HepG2 (cell line): ENCODE results near the gene COCH. TPM values are rescaled to one million over a fixed set of nuclear protein-coding genes. Genes with fewer than 3 reads are reported as not detected.

ENCODE experiments used
- AFF4 ChIP-seq: sonication (generic); formaldehyde crosslinking; IDR thresholded peaks from 2 replicates; pipeline ENCODE4 v1.4.0; 2020; ENCODE audit warnings: missing genetic modification reagents
- CAMTA2 ChIP-seq: sonication (generic); formaldehyde crosslinking; IDR thresholded peaks from 2 replicates; pipeline ENCODE4 v1.4.0; 2020; ENCODE audit warnings: mild to moderate bottlenecking, missing genetic modification reagents, borderline replicate concordance
- CTCF ChIP-seq: sonication (generic); formaldehyde crosslinking; IDR thresholded peaks from 2 replicates; pipeline ENCODE4 v1.5.0; 2020; ENCODE audit warnings: mild to moderate bottlenecking, missing genetic modification reagents, moderate library complexity
- ETV5 ChIP-seq: IDR thresholded peaks from 2 replicates; pipeline ENCODE4 v1.6.1; 2018; ENCODE audit warnings: missing biosample characterization, missing genetic modification reagents, inconsistent platforms, borderline replicate concordance
- HES4 ChIP-seq: sonication (generic); formaldehyde crosslinking; IDR thresholded peaks from 2 replicates; pipeline ENCODE4 v1.9.0; 2021; ENCODE audit warnings: mild to moderate bottlenecking, missing genetic modification reagents, borderline replicate concordance
- HIC2 ChIP-seq: sonication (generic); formaldehyde crosslinking; IDR thresholded peaks from 2 replicates; pipeline ENCODE4 v1.9.0; 2022; ENCODE audit warnings: low read depth, missing genetic modification reagents
- RAD21 ChIP-seq: fragments of 450-650 bp; formaldehyde crosslinking; IDR thresholded peaks from 2 replicates; pipeline ENCODE4 v1.5.0; 2020; ENCODE audit warnings: mild to moderate bottlenecking
- RARA ChIP-seq: IDR thresholded peaks from 2 replicates; pipeline ENCODE4 v1.6.1; 2016; ENCODE audit warnings: missing genetic modification reagents, missing compliant biosample characterization
- SMARCC2 ChIP-seq: fragments of 450-650 bp; IDR thresholded peaks from 2 replicates; pipeline ENCODE4 v1.6.1; 2017; ENCODE audit warnings: antibody characterized with exemption, mild to moderate bottlenecking
- SOX6 ChIP-seq, 2 experiments: fragments of 450-650 bp in 1 of 2; sonication (generic) in 1 of 2; formaldehyde crosslinking in 1 of 2; IDR thresholded peaks; 2 replicates each; pipeline versions ENCODE4 v1.4.0 to v1.6.1; 2017 to 2020; ENCODE audit warnings: antibody characterized with exemption in 1 of 2, mild to moderate bottlenecking in 1 of 2, missing genetic modification reagents in 1 of 2
- ZNF260 ChIP-seq: sonication (generic); formaldehyde crosslinking; IDR thresholded peaks from 2 replicates; pipeline ENCODE4 v1.4.0; 2020; ENCODE audit warnings: missing genetic modification reagents, low read depth, mild to moderate bottlenecking, borderline replicate concordance
- ZNF441 ChIP-seq: sonication (generic); formaldehyde crosslinking; IDR thresholded peaks from 2 replicates; pipeline ENCODE4 v1.7.0; 2021; ENCODE audit warnings: missing genetic modification reagents, borderline replicate concordance
- ZNF598 ChIP-seq: sonication (generic); formaldehyde crosslinking; IDR thresholded peaks from 2 replicates; pipeline ENCODE4 v1.5.1; 2020; ENCODE audit warnings: mild to moderate bottlenecking, missing genetic modification reagents, borderline replicate concordance
- ZNF629 ChIP-seq: sonication (generic); formaldehyde crosslinking; conservative IDR thresholded peaks from 2 replicates; pipeline ENCODE4 v1.5.0; 2020; ENCODE audit warnings: missing genetic modification reagents
- ZSCAN25 ChIP-seq: sonication (generic); formaldehyde crosslinking; IDR thresholded peaks from 2 replicates; pipeline ENCODE4 v1.8.0; 2022; ENCODE audit warnings: mild to moderate bottlenecking, missing genetic modification reagents
- polyA plus RNA-seq, 8 experiments: library from polyadenylated mRNA; depleted of rRNA in 3 of 8; stranded (reverse) in 7 of 8; unstranded in 1 of 8; fragments of >200 nt; fragmentation: Illumina TruSeq in 4 of 8; extraction: Trizol in 4 of 8; gene quantifications; 2 replicates each; pipeline versions ENCODE4 v1.2.1 to v1.2.3, GENCODE V29; 2011 to 2016; ENCODE audit warnings: low read depth in 4 of 8, missing spikeins in 1 of 8, mixed read lengths in 1 of 8; ENCODE audit not compliant: insufficient read depth in 1 of 8
- total RNA-seq, 5 experiments: library from RNA; depleted of rRNA; stranded (reverse); fragments of >200 nt; fragmentation: Illumina TruSeq; extraction: Trizol; gene quantifications; 2 replicates each; pipeline ENCODE4 v1.2.3, GENCODE V29; 2016; ENCODE audit warnings: low read depth in 1 of 5

Gene COCH
- total and polyA plus RNA-seq, 2 of the 13 experiments (the other 11 are each of a cell fraction or from before 2014, with no cell fraction given) = 78.2 to 79.3 TPM

- TF ChIP-seq RAD21 (CRISPR knock-in tag) (peak; percentile 30; the same call in 1 of the 2 replicates), SMARCC2 (no peak), ETV5 (CRISPR knock-in tag) (no peak), HES4 (no peak), ZNF441 (CRISPR knock-in tag) (no peak), CAMTA2 (no peak), ZNF260 (CRISPR knock-in tag) (no peak), SOX6 (IDR thresholded peaks at IDR 0.05) (no peak), SOX6 (CRISPR knock-in tag; IDR thresholded peaks at IDR 0.05) (no peak), HIC2 (CRISPR knock-in tag) (no peak), ZSCAN25 (CRISPR knock-in tag) (no peak), ZNF629 (CRISPR knock-in tag) (no peak), ZNF598 (CRISPR knock-in tag) (no peak), RARA (CRISPR knock-in tag) (no peak), AFF4 (no peak), CTCF (peak; percentile 62)
Observed at GRCh38 chr14:30906752-30907658, 32.6 kb downstream of the COCH start (continued).
